Fibroblast of villous mesenchyme (primary cell): ENCODE results near the gene SPRR1A. TPM values are rescaled to one million over a fixed set of nuclear protein-coding genes. Genes with fewer than 3 reads are reported as not detected.

Experiments used
- DNase-seq: peaks from one replicate; pipeline ENCODE4 v3.0.0-alpha.2; 2010; ENCODE audit warnings: low read depth
- H3K4me3 ChIP-seq: 2 replicates; pipeline ENCODE4 v1.5.1; 2011; ENCODE audit warnings: low read depth, mild to moderate bottlenecking, low read length
- total RNA-seq: library from RNA; depleted of rRNA; stranded (reverse); fragments of >200 nt; gene quantifications from 2 replicates; pipeline ENCODE4 v1.2.3, GENCODE V29; 2012
- TF ChIP-seq, protein P1 (sequence below): IDR thresholded peaks from 2 replicates; pipeline ENCODE4 v1.5.1; 2012; ENCODE audit warnings: low read depth, mild to moderate bottlenecking, low read length; ENCODE audit not compliant: insufficient read depth

Gene SPRR1A
- total RNA-seq, 1 donor: not detected

DNA sequence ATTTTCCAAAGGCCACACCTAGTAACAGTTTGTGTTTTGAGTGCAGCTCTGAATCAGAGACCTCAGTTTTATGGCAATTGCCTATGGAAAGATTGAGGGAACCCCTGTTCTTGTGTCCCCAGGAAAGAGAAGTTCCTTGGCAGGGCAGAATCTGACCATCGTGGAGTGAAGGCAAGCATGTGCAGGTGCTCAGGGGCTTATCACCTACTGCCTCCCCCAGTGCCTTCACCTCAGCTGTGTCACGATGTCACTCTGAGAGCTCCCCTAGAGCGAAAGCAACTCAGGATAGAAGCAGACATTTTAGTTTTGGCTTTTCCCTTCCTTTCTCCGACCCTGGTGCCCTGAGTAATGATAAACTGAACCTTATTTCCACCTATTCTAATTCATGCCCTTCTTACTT is 1.8 kb upstream of the SPRR1A start:
- TF ChIP-seq, protein P1, sequence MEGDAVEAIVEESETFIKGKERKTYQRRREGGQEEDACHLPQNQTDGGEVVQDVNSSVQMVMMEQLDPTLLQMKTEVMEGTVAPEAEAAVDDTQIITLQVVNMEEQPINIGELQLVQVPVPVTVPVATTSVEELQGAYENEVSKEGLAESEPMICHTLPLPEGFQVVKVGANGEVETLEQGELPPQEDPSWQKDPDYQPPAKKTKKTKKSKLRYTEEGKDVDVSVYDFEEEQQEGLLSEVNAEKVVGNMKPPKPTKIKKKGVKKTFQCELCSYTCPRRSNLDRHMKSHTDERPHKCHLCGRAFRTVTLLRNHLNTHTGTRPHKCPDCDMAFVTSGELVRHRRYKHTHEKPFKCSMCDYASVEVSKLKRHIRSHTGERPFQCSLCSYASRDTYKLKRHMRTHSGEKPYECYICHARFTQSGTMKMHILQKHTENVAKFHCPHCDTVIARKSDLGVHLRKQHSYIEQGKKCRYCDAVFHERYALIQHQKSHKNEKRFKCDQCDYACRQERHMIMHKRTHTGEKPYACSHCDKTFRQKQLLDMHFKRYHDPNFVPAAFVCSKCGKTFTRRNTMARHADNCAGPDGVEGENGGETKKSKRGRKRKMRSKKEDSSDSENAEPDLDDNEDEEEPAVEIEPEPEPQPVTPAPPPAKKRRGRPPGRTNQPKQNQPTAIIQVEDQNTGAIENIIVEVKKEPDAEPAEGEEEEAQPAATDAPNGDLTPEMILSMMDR: no peak
- DNase-seq: no peak
- H3K4me3 ChIP-seq: no peak overlapping the region

DNA sequence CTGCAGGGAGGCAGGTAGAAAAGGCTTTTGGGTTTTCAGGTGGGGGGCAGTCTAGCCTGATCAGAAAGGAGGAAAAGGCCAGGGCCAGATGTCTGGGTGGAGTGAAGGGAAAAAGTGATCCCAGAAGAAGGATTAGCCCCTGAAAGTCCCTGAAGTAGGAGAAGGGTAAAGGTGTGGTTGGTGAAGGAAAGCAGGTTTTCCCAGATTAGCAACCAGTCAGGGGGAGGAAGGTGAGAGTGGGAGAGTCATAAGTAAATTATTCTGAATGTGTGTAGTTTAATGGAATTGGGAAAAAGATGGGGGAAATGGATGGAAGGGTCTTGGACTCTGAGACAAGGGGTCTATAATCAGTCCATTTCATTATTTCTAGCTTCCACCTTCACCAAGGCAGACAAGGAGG is 647 bp upstream of the SPRR1A start:
- TF ChIP-seq, protein P1: no peak
- no peak overlapping the region for H3K4me3 ChIP-seq
- DNase-seq: no peak

DNA sequence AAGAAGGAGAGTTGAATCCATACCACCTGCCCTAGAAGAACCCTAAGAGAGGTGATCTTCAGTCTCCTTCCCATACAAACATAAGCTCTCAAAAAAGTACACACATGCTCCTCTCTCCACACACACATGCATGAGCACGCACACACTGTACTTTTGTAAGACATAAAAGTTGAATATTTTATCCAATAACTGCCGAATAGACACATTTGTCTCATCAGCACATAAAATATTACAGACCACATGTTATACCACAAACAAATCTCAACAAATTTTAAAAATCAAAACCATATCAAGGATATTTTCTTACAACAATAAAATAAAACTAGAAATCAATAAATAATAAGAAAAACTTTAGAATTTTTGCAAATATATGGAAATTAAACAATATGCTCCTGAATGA is 2.7 kb downstream of the SPRR1A start:
- no peak overlapping the region for H3K4me3 ChIP-seq
- TF ChIP-seq, protein P1: no peak
- no peak for DNase-seq

DNA sequence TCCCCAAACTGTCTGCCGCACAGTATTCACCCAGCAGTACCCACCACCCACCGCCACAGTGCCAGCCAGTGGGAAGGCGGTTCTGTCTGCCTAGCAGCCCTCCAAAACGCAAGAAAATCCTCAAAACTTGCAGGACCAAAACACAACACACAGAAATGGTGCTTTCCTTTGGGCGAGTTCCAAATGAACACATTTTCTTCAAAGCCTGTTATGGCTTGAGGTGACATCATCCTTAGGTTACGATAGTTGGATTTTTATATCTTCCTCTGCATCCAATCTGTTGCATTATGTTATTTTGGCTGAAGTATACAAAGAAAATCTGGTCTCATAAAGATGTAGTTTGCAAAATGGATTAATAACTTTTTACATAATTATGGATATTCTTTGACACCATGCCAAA is 9.3 kb downstream of the SPRR1A start:
- H3K4me3 ChIP-seq: no peak overlapping the region
- DNase-seq: no peak
- TF ChIP-seq, protein P1: no peak

DNA sequence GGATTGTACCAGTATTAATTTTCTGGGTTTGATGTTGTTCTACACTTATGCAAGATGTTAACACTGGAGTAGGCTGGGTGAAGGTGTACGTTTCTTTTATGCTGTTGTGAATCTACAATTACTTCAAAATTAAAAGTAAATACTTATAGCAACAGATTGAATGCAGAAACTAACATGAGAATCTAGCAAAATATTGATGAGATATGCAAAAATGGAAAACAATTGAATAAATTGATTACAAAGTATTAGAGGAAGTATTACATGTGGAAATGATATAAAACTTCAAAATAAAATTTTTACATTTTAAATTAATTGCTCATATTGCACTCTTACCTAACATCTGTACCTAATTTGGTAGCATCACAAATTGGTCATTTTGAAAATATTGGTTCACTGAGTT is 12.0 kb downstream of the SPRR1A start:
- TF ChIP-seq, protein P1: no peak
- no peak overlapping the region for H3K4me3 ChIP-seq
- no peak for DNase-seq

DNA sequence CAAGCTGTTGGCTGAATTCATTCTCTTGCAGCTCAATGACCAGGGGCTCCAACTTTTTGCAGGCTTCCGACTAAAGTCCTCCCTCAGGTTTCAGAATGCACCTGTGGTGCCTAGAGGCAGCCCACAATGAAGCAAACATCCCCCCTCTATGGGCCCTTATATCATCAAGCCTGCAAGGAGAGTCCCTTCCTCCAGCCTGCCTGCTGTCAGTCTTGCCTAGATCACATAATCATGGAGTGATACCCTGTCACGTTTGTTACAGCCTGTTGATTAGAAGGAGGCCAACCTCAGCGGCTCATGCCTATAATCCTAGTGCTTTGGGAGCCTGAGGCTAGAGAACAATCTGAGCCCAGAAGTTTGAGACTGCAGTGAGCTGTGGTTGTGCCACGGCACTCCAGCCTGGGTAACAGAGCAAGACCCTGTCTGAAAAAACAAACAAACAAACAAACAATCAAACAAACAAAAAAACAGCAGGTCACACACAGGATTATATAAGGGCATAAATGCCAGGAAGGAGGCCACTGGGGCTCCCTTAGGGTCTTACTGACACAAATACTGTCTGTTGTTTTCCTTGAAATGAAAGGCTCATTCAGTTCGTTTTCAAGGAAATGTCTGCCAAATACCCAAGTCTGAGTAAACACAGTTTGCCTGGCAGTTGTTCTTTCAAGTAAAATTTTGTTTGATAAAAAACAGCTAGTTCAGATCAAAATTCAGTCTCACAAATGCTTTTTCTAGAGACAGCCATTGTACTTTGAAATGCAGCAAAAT is 12.9 kb downstream of the SPRR1A start:
- no peak for DNase-seq
- H3K4me3 ChIP-seq: no peak overlapping the region
- TF ChIP-seq, protein P1: no peak

DNA sequence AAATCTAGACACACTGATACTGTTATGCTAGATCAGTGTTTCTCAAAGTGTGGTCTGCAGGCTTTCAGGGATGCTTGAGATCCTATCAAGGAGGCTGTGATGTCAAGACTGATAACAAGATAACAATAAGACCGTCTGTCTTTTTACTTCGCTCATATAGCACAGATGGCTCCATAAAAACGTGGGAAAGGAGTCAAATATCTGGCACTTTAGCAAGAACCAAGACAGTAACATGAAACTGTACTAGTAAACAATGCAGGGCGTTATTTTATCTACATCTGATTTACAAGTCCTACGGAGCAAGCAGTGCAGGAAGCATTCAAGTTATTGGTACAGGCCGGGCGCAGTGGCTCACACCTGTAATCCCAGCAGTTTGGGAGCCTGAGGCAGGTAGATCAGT is 14.0 kb downstream of the SPRR1A start:
- no peak overlapping the region for H3K4me3 ChIP-seq
- no peak for DNase-seq
- TF ChIP-seq, protein P1: no peak
